Measurements from ENCODE around the gene GRIA2.

Gene GRIA2

GRCh38 chr4:157219711-157220370 is 687 bp upstream of the GRIA2 start:
- no peaks in the 10 kb centered on the region for H3K36me3 ChIP-seq
- no peak overlapping the region for H3K4me3 ChIP-seq
- H3K9me3 ChIP-seq (replicated peaks in 1 of 11), result peaks cover 23 to 33% (median 30%) of the 10 kb centered on the region in 11 experiments
- no peak for TF ChIP-seq Cebpa-rat (IDR thresholded peaks at IDR 0.05)
- no peak overlapping the region for H3K4me2 ChIP-seq
- H4K20me1 ChIP-seq, result no peaks in the 10 kb centered on the region
- no peaks in the 10 kb centered on the region for H3K27me3 ChIP-seq
- 0 out of 20 replicates have a peak, but pooled peaks cover 0 to 3% (median 0%) of the 10 kb centered on the region in 10 experiments for H3K4me1 ChIP-seq
- no peak overlapping the region for H3K9ac ChIP-seq
- no peak overlapping the region for H3K27ac ChIP-seq

- Histone ChIP-seq H3K9me3 (replicated peaks in 1 of 11) (peaks cover 23 to 33% (median 30%) of the 10 kb centered on the region in 11 experiments), H3K36me3 (no peaks in the 10 kb centered on the region), H3K4me2 (no peak overlapping the region), H4K20me1 (no peaks in the 10 kb centered on the region), H3K9ac (no peak overlapping the region), H3K4me3 (no peak overlapping the region), H3K27ac (no peak overlapping the region), H3K4me1 (0 out of 20 replicates have a peak, but pooled peaks cover 0 to 3% (median 0%) of the 10 kb centered on the region in 10 experiments), H3K27me3 (no peaks in the 10 kb centered on the region)
- no peak for TF ChIP-seq Cebpa-rat (IDR thresholded peaks at IDR 0.05)
Measured at GRCh38 chr4:157221426-157221894, 932 bp downstream of the GRIA2 start.

GRCh38 chr4:157221895-157222770 is 1.6 kb downstream of the GRIA2 start:
- Histone ChIP-seq H3K4me3 (no peak overlapping the region), H3K27ac (no peak overlapping the region), H4K20me1 (no peaks in the 10 kb centered on the region), H3K36me3 (no peaks in the 10 kb centered on the region), H3K4me1 (0 out of 20 replicates have a peak, but pooled peaks cover 0 to 3% (median 0%) of the 10 kb centered on the region in 10 experiments), H3K9me3 (replicated peaks in 1 of 11) (peaks cover 23 to 33% (median 30%) of the 10 kb centered on the region in 11 experiments), H3K9ac (no peak overlapping the region), H3K4me2 (no peak overlapping the region), H3K27me3 (no peaks in the 10 kb centered on the region)
- no peak for TF ChIP-seq Cebpa-rat (IDR thresholded peaks at IDR 0.05)

- Histone ChIP-seq H3K27ac (no peak overlapping the region), H3K4me3 (no peak overlapping the region), H3K9ac (no peak overlapping the region), H4K20me1 (no peaks in the 10 kb centered on the region), H3K27me3 (no peaks in the 10 kb centered on the region), H3K9me3 (replicated peaks in 1 of 11) (peaks cover 23 to 33% (median 30%) of the 10 kb centered on the region in 11 experiments), H3K4me1 (no peaks in the 10 kb centered on the region), H3K36me3 (no peaks in the 10 kb centered on the region), H3K4me2 (no peak overlapping the region)
- TF ChIP-seq Cebpa-rat (IDR thresholded peaks at IDR 0.05), result no peak
Measured at GRCh38 chr4:157222771-157223160, 2.2 kb downstream of the GRIA2 start.

GRCh38 chr4:157223456-157223855 is 2.9 kb downstream of the GRIA2 start:
- H3K4me1 ChIP-seq, result no peaks in the 10 kb centered on the region
- no peak for TF ChIP-seq Cebpa-rat (IDR thresholded peaks at IDR 0.05)
- no peak overlapping the region for H3K27ac ChIP-seq
- H3K4me2 ChIP-seq, result no peak overlapping the region
- no peak overlapping the region for H3K4me3 ChIP-seq
- H4K20me1 ChIP-seq, result no peaks in the 10 kb centered on the region
- H3K9me3 ChIP-seq (replicated peaks in 1 of 11), result peaks cover 23 to 33% (median 30%) of the 10 kb centered on the region in 11 experiments
- no peaks in the 10 kb centered on the region for H3K27me3 ChIP-seq
- H3K9ac ChIP-seq, result no peak overlapping the region
- H3K36me3 ChIP-seq, result no peaks in the 10 kb centered on the region

- Histone ChIP-seq H4K20me1 (no peaks in the 10 kb centered on the region), H3K27me3 (no peaks in the 10 kb centered on the region)
- TF ChIP-seq Cebpa-rat (IDR thresholded peaks at IDR 0.05), result no peak
Measured at GRCh38 chr4:157225096-157225495, 4.6 kb downstream of the GRIA2 start.

GRCh38 chr4:157226035-157226434 is 5.5 kb downstream of the GRIA2 start:
- H3K4me1 ChIP-seq, result no peaks in the 10 kb centered on the region
- no peak overlapping the region for H3K4me3 ChIP-seq
- no peak overlapping the region for H3K9ac ChIP-seq
- no peaks in the 10 kb centered on the region for H3K27me3 ChIP-seq
- peaks cover 11 to 19% (median 18%) of the 10 kb centered on the region in 11 experiments for H3K9me3 ChIP-seq (replicated peaks in 1 of 11)
- H3K36me3 ChIP-seq, result no peaks in the 10 kb centered on the region
- no peak overlapping the region for H3K4me2 ChIP-seq
- TF ChIP-seq Cebpa-rat (IDR thresholded peaks at IDR 0.05), result no peak
- no peak overlapping the region for H3K27ac ChIP-seq
- no peaks in the 10 kb centered on the region for H4K20me1 ChIP-seq

More at GRCh38 chr4:157225096-157225495, 4.6 kb downstream of the GRIA2 start:
- H3K36me3 ChIP-seq, result no peaks in the 10 kb centered on the region
- H3K4me3 ChIP-seq, result no peak overlapping the region
- no peak overlapping the region for H3K4me2 ChIP-seq
- H3K4me1 ChIP-seq, result no peaks in the 10 kb centered on the region
- no peak overlapping the region for H3K27ac ChIP-seq
- H3K9ac ChIP-seq, result no peak overlapping the region
- peaks cover 21 to 29% (median 28%) of the 10 kb centered on the region in 11 experiments for H3K9me3 ChIP-seq (replicated peaks in 1 of 11)

GRCh38 chr4:157226601-157227000 is 6.1 kb downstream of the GRIA2 start:
- no peaks in the 10 kb centered on the region for H4K20me1 ChIP-seq
- no peak overlapping the region for H3K4me3 ChIP-seq
- no peak overlapping the region for H3K27ac ChIP-seq
- TF ChIP-seq Cebpa-rat (IDR thresholded peaks at IDR 0.05), result no peak
- H3K27me3 ChIP-seq, result no peaks in the 10 kb centered on the region
- no peaks in the 10 kb centered on the region for H3K36me3 ChIP-seq
- H3K9me3 ChIP-seq (replicated peaks in 1 of 11), result peaks cover 5 to 14% (median 13%) of the 10 kb centered on the region in 11 experiments
- H3K9ac ChIP-seq, result no peak overlapping the region
- no peak overlapping the region for H3K4me2 ChIP-seq
- H3K4me1 ChIP-seq, result no peaks in the 10 kb centered on the region

GRCh38 chr4:157231525-157231924 is 11.0 kb downstream of the GRIA2 start:
- Histone ChIP-seq H3K9ac (no peak overlapping the region), H3K27ac (no peak overlapping the region), H3K9me3 (replicated peaks in 1 of 11) (no peaks in the 10 kb centered on the region), H3K4me3 (no peak overlapping the region), H3K27me3 (no peaks in the 10 kb centered on the region), H3K4me1 (no peaks in the 10 kb centered on the region), H3K4me2 (no peak overlapping the region), H3K36me3 (no peaks in the 10 kb centered on the region), H4K20me1 (no peaks in the 10 kb centered on the region)
- no peak for TF ChIP-seq Cebpa-rat (IDR thresholded peaks at IDR 0.05)
